GM10248 (cell line): ENCODE measurements around the gene TMOD3.
"Not testable (repeated sequence)": the region's sequence is repeated elsewhere in the genome, so short reads cannot be mapped to it uniquely, and the experiment has no call there.

ENCODE experiments used
- CTCF ChIA-PET: fragments of 300-600 bp; sonication (Branson Sonifier 250); formaldehyde crosslinking; extraction: SDS; loops from one replicate; lab custom pipeline; 2021; ENCODE audit warnings: antibody characterized with exemption; lab: Yijun Ruan, JAX
- POLR2A ChIA-PET: fragments of 350-650 bp; sonication (Branson Sonifier 250); formaldehyde crosslinking; extraction: SDS; loops from one replicate; lab custom pipeline; 2020; ENCODE audit warnings: antibody characterized with exemption; lab: Yijun Ruan, JAX
- DNase-seq: peaks from one replicate; pipeline ENCODE4 v3.0.0; 2012; ENCODE audit errors: extremely low spot score
- TF ChIP-seq, protein P1 (sequence below): IDR thresholded peaks from 2 replicates; pipeline ENCODE4 v1.5.1; 2012; ENCODE audit warnings: mild to moderate bottlenecking, low read depth; ENCODE audit errors: extremely low read depth, missing control alignments, control extremely low read depth

Gene TMOD3

DNA sequence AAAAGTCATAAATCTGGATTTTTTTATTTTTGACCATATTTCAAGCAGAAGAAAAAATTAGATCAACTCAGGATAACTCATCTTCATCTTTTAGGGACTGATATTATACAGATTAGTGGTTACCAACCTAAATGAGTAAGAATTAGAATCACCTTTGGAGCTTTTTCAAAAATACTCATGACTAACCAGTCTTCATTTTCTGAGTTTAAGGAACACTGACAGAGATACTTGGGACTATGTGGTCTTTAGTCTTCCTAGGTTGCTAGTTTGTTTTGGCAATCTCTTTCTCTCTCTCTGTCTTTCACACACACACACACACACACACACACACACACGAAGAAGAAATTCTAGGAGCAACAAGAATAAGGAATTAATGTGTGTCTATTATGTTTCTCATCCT lies 50.1 kb downstream of the TMOD3 start:
- TF ChIP-seq, protein P1, sequence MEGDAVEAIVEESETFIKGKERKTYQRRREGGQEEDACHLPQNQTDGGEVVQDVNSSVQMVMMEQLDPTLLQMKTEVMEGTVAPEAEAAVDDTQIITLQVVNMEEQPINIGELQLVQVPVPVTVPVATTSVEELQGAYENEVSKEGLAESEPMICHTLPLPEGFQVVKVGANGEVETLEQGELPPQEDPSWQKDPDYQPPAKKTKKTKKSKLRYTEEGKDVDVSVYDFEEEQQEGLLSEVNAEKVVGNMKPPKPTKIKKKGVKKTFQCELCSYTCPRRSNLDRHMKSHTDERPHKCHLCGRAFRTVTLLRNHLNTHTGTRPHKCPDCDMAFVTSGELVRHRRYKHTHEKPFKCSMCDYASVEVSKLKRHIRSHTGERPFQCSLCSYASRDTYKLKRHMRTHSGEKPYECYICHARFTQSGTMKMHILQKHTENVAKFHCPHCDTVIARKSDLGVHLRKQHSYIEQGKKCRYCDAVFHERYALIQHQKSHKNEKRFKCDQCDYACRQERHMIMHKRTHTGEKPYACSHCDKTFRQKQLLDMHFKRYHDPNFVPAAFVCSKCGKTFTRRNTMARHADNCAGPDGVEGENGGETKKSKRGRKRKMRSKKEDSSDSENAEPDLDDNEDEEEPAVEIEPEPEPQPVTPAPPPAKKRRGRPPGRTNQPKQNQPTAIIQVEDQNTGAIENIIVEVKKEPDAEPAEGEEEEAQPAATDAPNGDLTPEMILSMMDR: no peak
- no peak for DNase-seq
- CTCF ChIA-PET: interaction anchor here (0.8 to 2.4 kb wide), 4 partner anchors 8 to 260 kb away, joined by 3 to 7 read pairs (median 3); no protein-coding TSS in a partner anchor
- POLR2A ChIA-PET: no interaction called here

DNA sequence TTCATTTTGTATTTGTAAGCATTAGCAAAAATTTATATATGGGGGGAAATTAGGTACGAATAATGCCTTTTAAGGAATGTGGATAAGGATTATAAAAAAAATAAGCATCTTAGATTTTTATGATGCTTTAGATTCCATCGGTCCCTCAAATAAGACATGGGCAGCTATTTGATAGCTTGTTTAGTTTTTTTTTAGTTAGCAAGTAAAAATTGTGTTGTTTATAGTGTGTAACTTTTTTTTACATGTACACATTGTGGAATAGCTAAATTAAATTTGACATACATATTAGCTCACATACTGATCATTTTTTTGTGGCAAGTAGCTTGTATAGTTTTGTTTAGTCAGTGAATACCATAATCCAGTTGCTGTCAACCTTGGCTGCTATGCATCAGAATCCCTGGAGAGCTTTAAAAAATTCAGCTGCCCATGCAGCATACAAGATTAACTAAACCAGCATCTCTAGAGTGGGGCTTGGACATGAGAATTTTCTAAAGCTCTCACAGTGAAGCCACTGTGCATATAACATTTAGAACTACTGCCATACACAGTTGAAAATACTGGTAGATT lies 53.9 kb downstream of the TMOD3 start:
- no peak for DNase-seq
- TF ChIP-seq, protein P1: no peak
- ChIA-PET CTCF (interaction anchor here (1.0 to 2.2 kb wide), 5 partner anchors 10 to 344 kb away, joined by 3 to 10 read pairs (median 4); no protein-coding TSS in a partner anchor), POLR2A (no interaction called here)

DNA sequence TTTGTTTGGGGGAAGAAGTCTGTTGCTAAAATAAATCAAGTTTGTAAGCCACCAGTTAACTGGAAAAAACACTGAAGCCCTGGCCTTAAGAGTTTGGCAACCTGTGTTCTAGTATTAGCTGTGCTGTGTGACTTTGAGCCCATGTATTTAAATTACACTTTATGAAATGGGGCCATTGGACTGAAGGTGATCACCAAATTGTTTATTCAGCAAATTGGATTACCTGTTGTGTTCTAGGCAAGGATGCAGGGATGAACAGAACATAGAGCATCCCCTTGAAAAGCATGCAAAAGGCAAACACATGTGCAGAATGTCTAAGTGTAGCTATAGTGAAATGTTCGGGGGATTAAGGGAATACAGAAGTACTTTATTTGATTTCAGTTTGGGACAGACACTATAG lies 54.6 kb downstream of the TMOD3 start:
- DNase-seq: no peak
- CTCF ChIA-PET: interaction anchor here (1.3 to 2.1 kb wide), 2 partner anchors 13 to 325 kb away, joined by 4 to 10 read pairs; no protein-coding TSS in a partner anchor
- TF ChIP-seq, protein P1: no peak
- POLR2A ChIA-PET: no interaction called here

DNA sequence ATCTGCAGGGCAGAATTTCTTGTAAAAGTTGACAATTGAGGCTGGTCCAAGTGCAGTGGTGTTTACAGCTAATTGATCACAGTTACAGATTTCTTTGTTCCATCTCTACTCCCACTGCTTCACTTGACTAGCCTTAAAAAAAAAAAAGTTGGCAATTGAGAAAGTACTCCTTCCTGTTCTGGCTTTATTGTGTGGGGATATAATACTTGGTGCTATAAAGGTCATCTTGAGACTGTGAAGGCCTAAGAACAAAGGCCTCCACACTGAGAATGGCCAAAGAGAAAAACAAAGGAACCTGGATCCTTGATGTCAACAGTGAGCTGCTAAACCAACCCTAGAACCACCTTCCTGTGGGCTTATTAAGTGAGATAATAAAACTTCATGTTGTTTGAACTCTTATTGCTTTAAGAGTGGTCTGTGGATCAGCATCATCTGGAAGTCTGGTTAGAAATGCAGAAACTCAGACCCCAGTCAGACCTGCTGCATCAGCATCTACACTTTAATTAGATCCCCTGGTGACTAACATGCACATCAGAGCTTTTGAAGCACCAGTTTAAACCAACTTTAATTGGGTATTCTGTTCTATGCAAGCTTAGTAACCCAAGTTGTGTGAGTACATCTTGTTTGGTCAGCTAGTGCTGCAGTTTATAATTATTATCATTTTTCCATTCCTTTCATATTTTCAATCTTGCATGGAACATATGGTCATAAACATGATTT lies 55.2 kb downstream of the TMOD3 start:
- TF ChIP-seq, protein P1: no peak
- ChIA-PET CTCF (interaction anchor here (1.3 kb wide), 1 partner anchor 14 kb away, joined by 4 read pairs; no protein-coding TSS in a partner anchor), POLR2A (no interaction called here)
- no peak for DNase-seq

DNA sequence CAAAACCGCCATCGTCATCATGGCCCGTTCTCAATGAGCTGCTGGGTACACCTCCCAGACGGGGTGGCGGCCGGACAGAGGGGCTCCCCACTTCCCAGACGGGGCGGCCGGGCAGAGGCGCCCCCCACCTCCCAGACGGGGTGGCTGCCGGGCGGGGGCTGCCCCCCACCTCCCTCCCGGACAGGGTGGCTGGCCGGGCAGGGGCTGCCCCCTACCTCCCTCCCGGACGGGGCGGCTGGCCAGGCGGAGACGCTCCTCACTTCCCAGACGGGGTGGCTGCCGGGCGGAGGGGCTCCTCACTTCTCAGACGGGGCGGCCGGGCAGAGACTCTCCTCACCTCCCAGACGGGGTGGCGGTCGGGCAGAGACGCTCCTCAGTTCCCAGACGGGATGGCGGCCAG lies 56.3 kb downstream of the TMOD3 start:
- CTCF ChIA-PET, POLR2A ChIA-PET: not testable (repeated sequence)

GRCh38 chr15:51887887-51888592 lies 58.6 kb downstream of the TMOD3 start:
- POLR2A ChIA-PET: no interaction called here
- CTCF ChIA-PET: interaction anchor here (0.6 to 3.8 kb wide), 26 partner anchors 8 to 339 kb away, joined by 3 to 51 read pairs (median 4); no protein-coding TSS in a partner anchor
- TF ChIP-seq, protein P1: no peak
- DNase-seq: no peak

More for the DNA sequence above, 56.3 kb downstream of the TMOD3 start:
- not testable (repeated sequence) for DNase-seq
